ENCODE data around the gene RUVBL2.

Gene RUVBL2

GRCh38 chr19:48964205-48965039, 29.3 kb upstream of the RUVBL2 start:
- peak; percentile 16 for DNase-seq

GRCh38 chr19:48965040-48965805, 28.5 kb upstream of the RUVBL2 start, which contains the start of gene FTL:
Gene FTL, plus strand, starts transcription at chr19:48965309. Its CDS starts 199 bp downstream, at chr19:48965508.
- peak; percentile 95 for DNase-seq

GRCh38 chr19:48965806-48966540, 27.7 kb upstream of the RUVBL2 start:
- peak; percentile 91 for DNase-seq

GRCh38 chr19:48966541-48967345, 26.9 kb upstream of the RUVBL2 start:
- DNase-seq, result no peak

- DNase-seq, result no peak
Measured at GRCh38 chr19:48967346-48968178, 26.1 kb upstream of the RUVBL2 start.

GRCh38 chr19:48968179-48968661, 25.5 kb upstream of the RUVBL2 start:
- DNase-seq, result no peak

GRCh38 chr19:48968813-48969218, 24.9 kb upstream of the RUVBL2 start:
- no peak for DNase-seq

- no peak for DNase-seq
Measured at GRCh38 chr19:48969276-48970138, 24.2 kb upstream of the RUVBL2 start.

GRCh38 chr19:48970139-48970766, 23.4 kb upstream of the RUVBL2 start:
- DNase-seq, result no peak

- DNase-seq, result peak; percentile 90
Measured at GRCh38 chr19:48970923-48971395, 22.7 kb upstream of the RUVBL2 start.

- DNase-seq, result peak; percentile 47
Measured at GRCh38 chr19:48975947-48976847, 17.5 kb upstream of the RUVBL2 start.

- DNase-seq, result no peak
Measured at GRCh38 chr19:48977061-48977460, 16.6 kb upstream of the RUVBL2 start.

GRCh38 chr19:48982280-48982679, 11.4 kb upstream of the RUVBL2 start:
- no peak for DNase-seq

GRCh38 chr19:48985711-48986110, 8.0 kb upstream of the RUVBL2 start:
- DNase-seq, result no peak

GRCh38 chr19:48986211-48986610, 7.5 kb upstream of the RUVBL2 start:
- no peak for DNase-seq

- DNase-seq, result no peak
Measured at GRCh38 chr19:48987323-48987722, 6.4 kb upstream of the RUVBL2 start.

- DNase-seq, result no peak
Measured at GRCh38 chr19:48988286-48988685, 5.4 kb upstream of the RUVBL2 start.

- DNase-seq, result no peak
Measured at GRCh38 chr19:48988860-48989259, 4.8 kb upstream of the RUVBL2 start.
